K562 (cell line): Measurements from ENCODE around the gene ZFP3. TPM values are rescaled to one million over a fixed set of nuclear protein-coding genes. Genes with fewer than 3 reads are reported as not detected.

Experiments
- DACH1 ChIP-seq: fragments of 450-650 bp; IDR thresholded peaks from 2 replicates; pipeline ENCODE4 v1.6.1; 2018; ENCODE audit not compliant: partially characterized antibody
- ESRRB ChIP-seq: fragments of 250-450 bp; sonication (Bioruptor Pico); IDR thresholded peaks from 2 replicates; pipeline ENCODE4 v1.5.0; 2020; ENCODE audit warnings: mild to moderate bottlenecking, moderate library complexity, borderline replicate concordance
- GATAD2A ChIP-seq: fragments of 450-650 bp; IDR thresholded peaks from 2 replicates; pipeline ENCODE4 v1.6.1; 2017
- L3MBTL2 ChIP-seq: fragments of 450-650 bp; IDR thresholded peaks from 2 replicates; pipeline ENCODE4 v1.6.1; 2016; ENCODE audit warnings: mild to moderate bottlenecking, moderate library complexity
- MNT ChIP-seq, 2 experiments: fragments of 450-650 bp; conservative IDR thresholded peaks; 2 replicates each; pipeline ENCODE4 v1.6.1; 2017; ENCODE audit warnings: mild to moderate bottlenecking in 2 of 2, moderate library complexity in 2 of 2
- NONO ChIP-seq, 2 experiments: fragments of 200-400 bp in 1 of 2; fragments of 450-650 bp in 1 of 2; formaldehyde crosslinking in 1 of 2; IDR thresholded peaks; 2 replicates each; pipeline ENCODE4 v1.6.1; 2017; ENCODE audit warnings: low read depth in 2 of 2, mild to moderate bottlenecking in 2 of 2, moderate library complexity in 2 of 2, low read length in 1 of 2
- SREBF2 ChIP-seq: sonication (generic); formaldehyde crosslinking; IDR thresholded peaks from 2 replicates; pipeline ENCODE4 v1.4.0; 2020; ENCODE audit warnings: mild to moderate bottlenecking, missing genetic modification reagents
- SRSF3 ChIP-seq: fragments of 200-400 bp; formaldehyde crosslinking; IDR thresholded peaks from 2 replicates; pipeline ENCODE4 v1.6.1; 2016; ENCODE audit warnings: mild to moderate bottlenecking, low read length, moderate library complexity; ENCODE audit not compliant: insufficient read depth
- WHSC1 ChIP-seq: IDR thresholded peaks from one replicate; pipeline ENCODE4 v1.6.1; 2012; ENCODE audit warnings: low read length, control low read depth, inconsistent platforms
- polyA plus RNA-seq, 8 experiments: library from polyadenylated mRNA; depleted of rRNA in 4 of 8; stranded (reverse) in 5 of 8; unstranded in 3 of 8; fragments of >200 nt; fragmentation: Nextera tagmentation in 2 of 8; fragmentation: Illumina TruSeq in 1 of 8; extraction: Ambion mirVana in 2 of 8; extraction: Trizol in 1 of 8; gene quantifications; 2 replicates each; pipeline versions ENCODE4 v1.2.1 to v1.2.3, GENCODE V29; 2011 to 2014; ENCODE audit warnings: inconsistent platforms in 1 of 8, missing spikeins in 1 of 8
- total RNA-seq, 7 experiments: library from RNA; depleted of rRNA in 6 of 7; stranded (reverse); fragments of >200 nt in 6 of 7; fragmentation: Illumina TruSeq in 2 of 7; extraction: Trizol in 2 of 7; gene quantifications; 2 replicates each; pipeline versions ENCODE4 v1.2.1 to v1.2.3, GENCODE V29; 2011 to 2021; ENCODE audit warnings: low replicate concordance in 1 of 7
- TF ChIP-seq, protein P1 (sequence below), 2 experiments: fragments of 450-650 bp; formaldehyde crosslinking in 1 of 2; IDR thresholded peaks; 2 replicates each; pipeline versions ENCODE4 v1.4.0 to v1.6.1; 2014 to 2020; ENCODE audit warnings: mild to moderate bottlenecking in 2 of 2, borderline replicate concordance in 1 of 2, low read depth in 1 of 2
- TF ChIP-seq, protein P2 (sequence below): fragments of 450-650 bp; formaldehyde crosslinking; IDR thresholded peaks from 2 replicates; pipeline ENCODE4 v1.4.0; 2020; ENCODE audit warnings: mild to moderate bottlenecking
- TF ChIP-seq, protein P3 (sequence below): IDR thresholded peaks from 2 replicates; pipeline ENCODE4 v1.6.1; 2012; ENCODE audit warnings: low read depth, low read length, improper control_type of control experiment, borderline replicate concordance

Gene ZFP3
- total and polyA plus RNA-seq, 9 of the 15 experiments (the other 6 are each of a cell fraction or from before 2014, with no cell fraction given) = 0.04 TPM; not detected in 8

GRCh38 chr17:5111402-5112204 is 33.3 kb downstream of the ZFP3 start, which contains the start of gene ZNF232 (continued):
- TF ChIP-seq, protein P1, sequence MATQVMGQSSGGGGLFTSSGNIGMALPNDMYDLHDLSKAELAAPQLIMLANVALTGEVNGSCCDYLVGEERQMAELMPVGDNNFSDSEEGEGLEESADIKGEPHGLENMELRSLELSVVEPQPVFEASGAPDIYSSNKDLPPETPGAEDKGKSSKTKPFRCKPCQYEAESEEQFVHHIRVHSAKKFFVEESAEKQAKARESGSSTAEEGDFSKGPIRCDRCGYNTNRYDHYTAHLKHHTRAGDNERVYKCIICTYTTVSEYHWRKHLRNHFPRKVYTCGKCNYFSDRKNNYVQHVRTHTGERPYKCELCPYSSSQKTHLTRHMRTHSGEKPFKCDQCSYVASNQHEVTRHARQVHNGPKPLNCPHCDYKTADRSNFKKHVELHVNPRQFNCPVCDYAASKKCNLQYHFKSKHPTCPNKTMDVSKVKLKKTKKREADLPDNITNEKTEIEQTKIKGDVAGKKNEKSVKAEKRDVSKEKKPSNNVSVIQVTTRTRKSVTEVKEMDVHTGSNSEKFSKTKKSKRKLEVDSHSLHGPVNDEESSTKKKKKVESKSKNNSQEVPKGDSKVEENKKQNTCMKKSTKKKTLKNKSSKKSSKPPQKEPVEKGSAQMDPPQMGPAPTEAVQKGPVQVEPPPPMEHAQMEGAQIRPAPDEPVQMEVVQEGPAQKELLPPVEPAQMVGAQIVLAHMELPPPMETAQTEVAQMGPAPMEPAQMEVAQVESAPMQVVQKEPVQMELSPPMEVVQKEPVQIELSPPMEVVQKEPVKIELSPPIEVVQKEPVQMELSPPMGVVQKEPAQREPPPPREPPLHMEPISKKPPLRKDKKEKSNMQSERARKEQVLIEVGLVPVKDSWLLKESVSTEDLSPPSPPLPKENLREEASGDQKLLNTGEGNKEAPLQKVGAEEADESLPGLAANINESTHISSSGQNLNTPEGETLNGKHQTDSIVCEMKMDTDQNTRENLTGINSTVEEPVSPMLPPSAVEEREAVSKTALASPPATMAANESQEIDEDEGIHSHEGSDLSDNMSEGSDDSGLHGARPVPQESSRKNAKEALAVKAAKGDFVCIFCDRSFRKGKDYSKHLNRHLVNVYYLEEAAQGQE (IDR thresholded peaks at IDR 0.05; ENCODE audit: borderline replicate concordance) = peak; percentile 72
- TF ChIP-seq, protein P1 (CRISPR knock-in tag; IDR thresholded peaks at IDR 0.05; ENCODE audit: low read depth) = no peak
- TF ChIP-seq SRSF3 (no peak), SREBF2 (no peak), DACH1 (no peak), MNT (conservative IDR thresholded peaks at IDR 0.05) (peak; percentile 66 to 85), WHSC1 (no peak), GATAD2A (no peak), NONO (IDR thresholded peaks at IDR 0.05; ENCODE audit: low read depth in 2 of 2, low read length in 1 of 2) (0 out of 4 replicates have a peak, but pooled peaks of 1 of the 2 experiments have one; percentile 22), ESRRB (CRISPR knock-in tag) (no peak), L3MBTL2 (peak; percentile 88)
- TF ChIP-seq, protein P2, sequence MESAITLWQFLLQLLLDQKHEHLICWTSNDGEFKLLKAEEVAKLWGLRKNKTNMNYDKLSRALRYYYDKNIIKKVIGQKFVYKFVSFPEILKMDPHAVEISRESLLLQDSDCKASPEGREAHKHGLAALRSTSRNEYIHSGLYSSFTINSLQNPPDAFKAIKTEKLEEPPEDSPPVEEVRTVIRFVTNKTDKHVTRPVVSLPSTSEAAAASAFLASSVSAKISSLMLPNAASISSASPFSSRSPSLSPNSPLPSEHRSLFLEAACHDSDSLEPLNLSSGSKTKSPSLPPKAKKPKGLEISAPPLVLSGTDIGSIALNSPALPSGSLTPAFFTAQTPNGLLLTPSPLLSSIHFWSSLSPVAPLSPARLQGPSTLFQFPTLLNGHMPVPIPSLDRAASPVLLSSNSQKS (CRISPR knock-in tag) = no peak
- TF ChIP-seq, protein P3, sequence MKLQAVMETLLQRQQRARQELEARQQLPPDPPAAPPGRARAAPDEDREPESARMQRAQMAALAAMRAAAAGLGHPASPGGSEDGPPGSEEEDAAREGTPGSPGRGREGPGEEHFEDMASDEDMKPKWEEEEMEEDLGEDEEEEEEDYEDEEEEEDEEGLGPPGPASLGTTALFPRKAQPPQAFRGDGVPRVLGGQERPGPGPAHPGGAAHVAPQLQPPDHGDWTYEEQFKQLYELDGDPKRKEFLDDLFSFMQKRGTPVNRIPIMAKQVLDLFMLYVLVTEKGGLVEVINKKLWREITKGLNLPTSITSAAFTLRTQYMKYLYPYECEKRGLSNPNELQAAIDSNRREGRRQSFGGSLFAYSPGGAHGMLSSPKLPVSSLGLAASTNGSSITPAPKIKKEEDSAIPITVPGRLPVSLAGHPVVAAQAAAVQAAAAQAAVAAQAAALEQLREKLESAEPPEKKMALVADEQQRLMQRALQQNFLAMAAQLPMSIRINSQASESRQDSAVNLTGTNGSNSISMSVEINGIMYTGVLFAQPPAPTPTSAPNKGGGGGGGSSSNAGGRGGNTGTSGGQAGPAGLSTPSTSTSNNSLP = no peak
